Stimulated activated CD4-positive, alpha-beta T cell treated with anti-CD3 and anti-CD28 coated beads, Interleukin-15, amount 100 ng/mL, for 24 hours (primary cell): ENCODE results near the gene KDM1B.

Experiments used
- DNase-seq: peaks from one replicate; pipeline ENCODE4 v3.0.0-alpha.2; 2020

The KDM1B gene

DNA sequence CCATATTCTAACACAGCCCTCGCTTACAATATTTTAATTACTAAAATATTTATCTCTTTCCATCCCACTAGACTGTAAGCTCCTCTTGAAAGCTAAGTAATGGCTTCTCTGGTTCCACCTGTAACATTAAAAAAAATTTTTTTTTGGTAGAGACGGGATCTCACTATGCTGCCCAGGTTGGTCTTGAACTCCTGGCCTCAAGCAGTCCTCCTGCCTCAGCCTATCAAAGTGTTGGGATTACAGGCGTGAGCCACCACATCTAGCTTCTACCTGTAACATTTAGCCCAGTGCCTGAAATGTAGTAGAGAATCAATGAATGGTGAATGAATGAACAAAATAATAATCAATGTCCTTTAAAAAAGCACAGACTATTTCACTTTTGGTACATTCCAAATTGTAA, 80.3 kb downstream of the KDM1B start:
- no peak for DNase-seq

DNA sequence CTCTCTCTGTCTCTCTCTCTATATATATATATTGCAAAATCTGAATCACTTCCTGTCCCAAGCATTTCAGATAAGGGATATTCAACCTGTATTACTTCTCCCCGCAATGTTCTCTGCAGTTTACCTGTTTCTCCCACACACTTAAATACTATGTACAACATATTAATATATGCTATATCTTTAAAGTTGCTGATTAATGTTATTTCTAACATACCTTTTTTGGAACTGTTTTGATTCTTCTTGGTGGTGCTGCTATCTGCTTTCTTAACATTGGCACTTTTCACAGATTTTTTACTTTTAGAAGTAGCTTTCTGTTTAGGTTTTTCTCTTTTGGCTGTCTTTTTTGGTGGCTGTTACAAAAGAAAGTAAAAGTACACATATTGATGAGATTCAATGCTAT, 81.9 kb downstream of the KDM1B start:
- no peak for DNase-seq

DNA sequence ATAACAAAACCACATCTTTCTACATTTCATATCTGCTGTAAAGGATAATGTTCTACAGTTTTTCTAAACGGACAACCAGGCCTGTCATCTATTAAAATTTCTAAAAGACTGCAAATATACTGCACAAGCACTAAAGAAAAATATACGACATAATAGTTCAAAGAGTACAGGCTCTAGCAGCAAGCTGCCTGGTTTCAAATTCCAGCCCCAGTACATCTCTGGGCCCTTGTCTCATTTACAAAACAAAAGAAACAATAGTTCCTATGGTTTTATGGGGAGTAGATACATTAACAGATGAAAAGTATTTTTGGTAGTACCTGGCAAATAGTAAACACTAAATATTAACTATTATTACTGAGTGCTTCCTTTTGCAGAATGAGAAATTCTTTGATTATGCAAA, 85.0 kb downstream of the KDM1B start:
- DNase-seq = no peak

DNA sequence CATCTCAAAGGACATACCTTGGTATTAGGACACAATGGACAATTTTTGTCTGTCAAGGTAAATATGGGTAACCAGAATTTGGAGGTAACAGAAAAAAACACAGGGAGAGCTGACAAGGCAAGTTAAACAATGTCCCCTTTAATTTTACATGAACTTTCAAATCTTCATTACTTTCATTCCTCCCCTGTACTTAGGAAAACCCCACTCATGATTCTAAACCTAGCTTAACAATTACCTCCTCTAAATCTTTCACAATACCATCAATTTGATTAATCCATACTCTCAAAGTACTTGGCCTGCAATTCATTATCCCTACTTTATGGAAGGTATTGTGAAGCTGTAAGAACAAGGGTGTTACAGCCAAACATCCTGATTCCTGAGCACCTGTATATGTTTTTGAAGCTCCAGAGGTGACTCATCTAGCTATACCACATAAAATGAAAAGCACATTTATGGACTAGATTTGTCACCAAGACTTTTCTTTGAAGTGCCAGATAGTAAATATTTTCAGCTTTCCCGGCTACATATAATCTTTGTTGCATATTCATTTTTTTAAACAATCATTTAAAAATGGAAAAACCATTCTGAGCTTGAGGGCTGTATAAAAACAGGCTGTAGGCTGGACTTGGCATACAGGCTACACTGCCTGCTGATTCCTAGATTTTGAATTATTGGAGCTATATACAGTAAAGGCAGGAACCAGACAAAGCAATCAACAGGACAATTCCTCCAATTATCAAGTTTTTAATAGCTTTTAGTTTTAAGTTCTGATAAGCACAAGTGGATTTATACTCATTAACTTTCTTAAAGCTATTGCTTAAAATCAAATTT, 86.2 kb downstream of the KDM1B start:
- DNase-seq = no peak

DNA sequence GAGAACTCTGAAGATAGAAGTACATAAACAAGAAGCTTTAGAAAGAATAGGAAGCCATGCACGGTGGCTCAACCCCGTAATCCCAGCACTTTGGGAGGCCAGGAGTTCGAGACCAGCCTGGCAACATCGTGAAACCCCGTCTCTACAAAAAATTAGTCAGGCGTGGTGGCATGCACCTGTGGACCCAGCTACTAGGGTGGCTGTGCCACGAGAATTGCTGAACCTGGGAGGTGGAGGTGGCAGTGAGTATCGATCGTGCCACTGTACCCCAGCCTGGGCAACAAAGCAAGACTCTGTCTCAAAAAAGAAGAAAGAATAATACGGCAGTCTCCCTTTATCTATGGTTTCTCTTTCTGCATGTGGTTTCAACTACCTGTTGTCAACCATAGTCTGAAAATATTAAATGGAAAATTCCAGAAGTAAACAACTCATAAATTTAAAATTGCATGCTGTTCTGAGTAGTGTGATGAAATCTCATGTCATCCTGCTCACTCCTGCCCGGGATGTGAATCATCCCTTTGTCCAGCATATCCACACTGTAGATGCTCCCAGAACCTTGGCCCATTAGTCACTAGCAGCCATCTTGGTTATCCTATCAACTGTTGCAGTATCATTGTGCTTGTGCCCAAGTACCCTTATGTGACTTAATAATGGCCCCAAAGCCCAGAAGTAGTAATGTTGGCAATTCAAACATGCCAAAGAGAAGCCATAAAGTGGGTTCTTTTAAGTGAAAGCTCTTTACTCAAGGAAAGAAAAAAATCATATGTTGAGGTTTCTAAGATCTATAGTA, 87.0 kb downstream of the KDM1B start:
- DNase-seq = no peak

DNA sequence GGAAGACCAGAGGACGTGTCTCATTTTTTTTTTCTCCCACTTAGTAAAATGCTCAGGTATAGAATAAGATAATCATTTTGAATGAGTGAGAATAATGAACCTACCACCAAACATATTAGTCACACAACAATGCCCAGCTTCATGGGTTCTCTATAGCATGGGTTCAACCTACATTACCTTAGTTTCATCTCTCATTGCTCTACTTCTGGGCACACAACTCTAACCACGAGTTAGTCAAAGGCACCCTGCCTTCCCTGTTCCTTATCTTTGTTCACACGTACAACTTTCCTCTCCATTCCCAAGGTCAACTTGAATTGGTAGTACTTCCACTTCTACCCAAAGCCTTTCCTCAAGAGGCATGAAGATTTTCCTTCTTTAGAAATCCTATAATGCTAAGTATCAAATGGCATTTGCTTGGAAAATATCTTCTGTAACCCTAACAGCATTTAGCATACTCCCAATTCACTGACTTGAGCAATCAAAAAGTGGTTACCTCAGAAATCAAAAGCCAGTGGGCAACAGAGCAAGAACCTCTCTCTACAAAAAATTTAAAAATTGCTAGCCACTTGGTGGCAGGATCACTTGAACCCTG, 88.2 kb downstream of the KDM1B start:
- DNase-seq = no peak

DNA sequence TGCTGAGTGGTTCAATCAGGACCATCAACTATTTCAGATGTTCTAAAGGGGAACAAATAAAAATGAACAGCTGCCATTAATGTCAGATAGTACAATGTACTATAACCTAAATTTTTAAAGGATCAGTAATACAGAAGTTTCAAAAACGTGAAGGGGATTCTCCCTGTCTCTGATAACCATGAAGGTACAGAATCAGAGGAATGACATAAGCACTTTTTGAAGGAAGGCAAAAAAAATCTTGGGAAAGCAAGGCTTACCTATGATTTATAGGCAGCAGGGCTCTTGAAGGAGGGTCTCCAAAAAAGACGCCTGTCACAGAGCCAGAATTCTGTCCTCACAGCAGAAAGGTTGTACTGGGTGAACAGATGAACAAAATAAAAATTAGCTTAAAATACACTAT, 89.0 kb downstream of the KDM1B start:
- no peak for DNase-seq

DNA sequence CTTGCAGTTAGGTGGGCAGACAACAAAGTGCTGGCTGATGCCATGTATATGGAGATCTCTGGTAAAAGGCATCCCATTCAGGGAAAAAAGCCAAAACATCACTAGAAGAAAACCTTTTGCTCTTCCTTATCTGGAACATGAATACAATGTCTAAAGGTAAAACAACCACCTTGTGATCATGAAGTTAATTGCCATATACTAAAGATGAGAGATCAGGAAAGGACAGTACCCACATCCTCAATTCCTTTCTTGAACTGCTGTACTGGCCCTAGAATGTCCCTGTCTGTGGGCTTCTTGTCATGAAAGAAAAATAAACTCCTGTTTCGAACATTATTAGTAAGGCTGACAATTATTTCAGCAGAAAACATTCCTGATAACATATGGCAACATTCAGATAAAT, 89.9 kb downstream of the KDM1B start:
- no peak for DNase-seq

DNA sequence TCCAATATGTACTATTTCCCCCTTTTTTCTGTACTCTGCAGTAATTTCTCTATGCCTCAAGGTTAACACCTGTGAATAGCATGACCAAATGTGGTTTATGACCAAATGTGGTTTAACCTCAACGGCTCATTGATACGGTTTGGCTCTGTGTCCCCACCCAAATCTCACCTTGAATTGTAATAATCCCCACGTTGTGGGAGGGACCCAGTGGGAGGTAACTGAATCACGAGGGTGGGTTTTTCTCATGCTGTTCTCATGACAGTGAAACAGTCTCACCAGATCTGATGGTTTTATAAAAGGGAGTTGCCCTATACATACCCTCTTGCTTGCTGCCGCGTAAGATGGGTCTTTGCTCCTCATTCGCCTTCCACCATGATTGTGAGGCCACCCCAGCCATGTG, 90.4 kb downstream of the KDM1B start:
- DNase-seq = peak; percentile 48

DNA sequence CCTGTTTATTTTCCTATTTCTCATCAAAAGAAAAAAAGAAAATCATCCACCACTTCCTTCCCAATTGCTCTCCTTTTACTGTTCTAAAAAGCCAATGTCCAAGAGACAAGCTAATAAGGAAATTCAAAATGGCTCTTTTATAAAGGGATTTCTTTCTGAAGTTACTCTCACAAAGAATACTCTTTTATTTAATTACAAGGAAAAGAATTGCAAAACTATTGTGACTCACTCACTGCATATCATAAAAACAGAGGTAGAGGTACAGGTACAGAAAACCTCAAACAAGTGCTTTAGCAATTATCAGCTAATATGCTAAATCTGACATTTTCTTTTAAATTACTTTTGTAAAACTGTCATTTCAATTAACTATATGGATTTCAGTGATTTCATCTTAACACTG, 91.0 kb downstream of the KDM1B start:
- DNase-seq = no peak

DNA sequence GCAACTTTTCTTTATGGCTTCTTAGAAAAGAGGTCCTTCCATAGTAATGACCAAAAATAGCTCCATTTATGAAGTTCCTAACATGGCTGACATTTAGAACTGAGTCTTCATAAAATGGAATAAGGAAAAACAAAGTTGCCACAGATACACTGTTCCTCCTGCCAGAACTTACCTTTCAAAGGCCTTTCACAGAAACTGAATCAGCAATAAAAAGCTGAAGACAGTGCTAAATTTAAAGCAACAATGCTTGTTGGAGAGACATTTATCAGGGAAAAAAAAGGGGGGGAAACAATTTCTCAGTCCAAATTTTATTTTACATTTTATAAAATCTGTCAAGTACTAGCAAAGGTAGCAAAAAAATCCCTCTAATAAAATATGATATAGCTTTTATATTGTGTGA, 91.8 kb downstream of the KDM1B start:
- no peak for DNase-seq

DNA sequence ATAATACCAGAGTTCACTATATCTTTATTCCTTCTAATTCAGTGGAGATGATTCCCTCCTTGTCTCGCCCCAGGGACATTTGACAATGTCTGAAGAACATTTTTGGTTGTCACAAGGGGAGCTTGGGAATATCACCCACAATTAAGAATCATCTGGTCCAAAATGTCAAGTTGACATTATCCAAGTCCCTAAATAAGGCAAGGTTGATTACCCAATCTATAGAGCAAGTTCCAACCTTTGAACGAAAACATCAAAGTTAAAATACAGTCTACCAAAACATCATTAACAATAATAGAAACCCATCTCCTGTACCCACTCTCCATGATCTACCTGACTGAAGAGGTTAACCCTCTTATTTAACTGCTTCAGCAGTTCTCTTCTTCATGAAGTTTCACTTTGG, 93.5 kb downstream of the KDM1B start:
- DNase-seq = no peak

DNA sequence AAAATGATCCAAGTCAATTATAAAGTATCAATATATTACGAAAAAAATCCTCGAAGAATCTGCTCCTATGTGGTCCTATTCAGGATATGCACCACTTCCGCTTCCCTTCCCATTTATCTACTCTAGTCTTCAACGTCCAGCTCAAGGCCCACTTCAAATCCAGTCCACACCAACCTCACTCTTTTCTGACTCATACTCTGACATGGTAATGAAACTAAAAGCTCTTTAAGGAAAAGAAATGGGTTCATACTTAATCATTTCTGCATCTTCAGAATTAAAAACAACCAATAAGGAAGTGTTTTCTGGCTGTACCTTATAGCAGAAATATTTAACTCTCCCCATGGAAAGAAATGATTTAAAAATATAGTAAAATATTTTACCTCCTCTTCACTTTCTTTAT, 94.0 kb downstream of the KDM1B start:
- DNase-seq = no peak

DNA sequence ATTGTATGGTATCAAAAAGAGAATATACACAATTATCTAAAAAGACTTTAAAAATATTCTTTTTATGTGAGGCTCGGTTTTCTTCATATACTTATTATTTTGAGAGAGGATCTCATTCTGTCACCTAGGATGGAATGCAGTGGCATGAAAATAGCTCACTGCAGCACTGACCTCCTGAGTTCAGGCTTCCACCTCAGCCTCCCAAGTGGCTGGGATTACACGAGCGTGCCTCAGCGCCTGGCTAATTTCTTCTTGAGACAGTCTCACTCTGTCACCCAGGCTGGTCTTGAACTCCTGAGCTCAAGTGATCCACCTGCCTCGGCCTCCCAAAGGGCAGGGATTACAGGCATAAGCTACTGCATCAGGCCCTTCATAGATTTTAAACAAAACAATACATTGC, 98.4 kb downstream of the KDM1B start:
- no peak for DNase-seq

DNA sequence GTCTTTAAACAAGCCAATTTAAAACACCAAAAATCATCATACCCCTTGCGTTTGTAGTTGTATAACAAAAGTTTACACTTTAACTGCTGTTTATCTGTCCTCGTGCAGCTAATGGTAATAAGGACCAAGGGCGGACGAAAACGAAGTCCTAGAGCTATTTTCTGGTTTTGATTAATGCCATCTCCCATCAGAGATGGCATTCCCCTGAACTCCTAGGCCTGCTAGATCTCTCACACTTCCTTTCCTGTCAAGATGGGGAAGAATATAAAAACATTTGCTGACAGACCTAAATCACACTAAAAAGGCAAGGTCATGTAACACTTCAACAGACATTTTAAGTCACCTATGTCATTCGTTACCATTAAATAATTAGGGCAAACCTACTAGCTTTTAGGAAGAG, 99.6 kb downstream of the KDM1B start:
- DNase-seq = no peak

DNA sequence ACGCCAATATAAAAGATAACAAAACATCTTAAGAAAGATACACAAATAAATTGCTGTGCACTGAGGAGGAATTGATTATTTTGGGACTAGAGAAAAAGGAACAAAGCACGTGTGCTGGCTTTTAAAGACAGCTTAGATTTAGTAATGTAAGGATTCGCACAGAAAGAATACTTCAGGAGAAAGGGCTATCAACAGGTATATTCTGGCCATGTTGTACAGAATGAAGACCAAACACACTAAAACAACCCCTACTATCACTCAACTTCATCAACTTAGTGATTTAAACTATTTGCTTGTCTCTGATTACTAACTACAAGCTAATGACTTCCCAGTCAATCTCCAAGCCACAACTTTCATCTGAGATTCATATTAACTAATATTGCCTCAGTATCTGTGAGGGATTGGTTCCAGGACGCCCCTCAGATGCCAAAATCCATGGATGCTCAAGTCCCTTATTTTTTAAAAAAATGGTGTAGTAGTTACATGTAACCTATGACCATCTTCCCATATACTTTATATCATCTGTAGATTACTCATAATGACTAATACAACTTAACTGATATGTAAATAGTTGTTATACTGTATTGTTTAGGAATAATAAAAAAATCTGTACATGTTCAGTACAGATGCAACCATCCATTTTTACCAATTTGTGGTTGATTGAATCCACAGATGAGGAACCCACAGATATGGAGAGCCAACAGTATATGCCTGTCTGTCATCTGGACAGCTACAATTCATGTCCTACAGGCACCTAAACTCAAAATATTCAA, 104.6 kb downstream of the KDM1B start:
- no peak for DNase-seq

DNA sequence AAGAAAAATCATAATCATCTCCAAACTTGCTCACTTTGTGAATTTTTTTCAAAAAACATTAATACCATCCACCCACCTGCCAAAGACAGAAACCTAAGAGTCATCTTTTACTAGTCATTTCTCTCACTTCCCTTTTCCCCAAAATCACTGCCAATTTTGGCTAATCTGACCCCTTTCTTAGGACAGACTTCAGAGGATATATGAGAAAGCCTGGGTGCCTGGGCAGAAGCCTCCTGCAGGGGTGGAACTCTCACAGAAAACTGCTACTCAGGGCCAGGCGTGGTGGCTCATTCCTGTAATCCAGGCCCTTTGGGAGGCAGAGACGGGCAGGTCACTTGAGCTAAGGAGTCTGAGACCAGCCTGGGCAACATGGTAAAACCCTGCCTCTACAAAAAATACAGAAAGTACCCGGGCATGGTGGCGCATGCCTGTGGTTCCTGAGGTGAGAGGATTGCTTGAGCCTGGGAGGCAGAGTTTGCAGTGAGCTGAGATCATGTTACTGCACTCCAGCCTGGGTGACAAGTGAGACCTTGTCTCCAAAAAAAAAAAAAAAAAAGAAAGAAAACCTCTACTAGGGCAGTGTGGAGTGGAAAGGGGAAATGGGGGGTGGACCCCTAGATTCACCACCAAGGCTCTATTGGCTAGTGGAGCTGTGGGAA, 105.4 kb downstream of the KDM1B start:
- peak; percentile 48 for DNase-seq

DNA sequence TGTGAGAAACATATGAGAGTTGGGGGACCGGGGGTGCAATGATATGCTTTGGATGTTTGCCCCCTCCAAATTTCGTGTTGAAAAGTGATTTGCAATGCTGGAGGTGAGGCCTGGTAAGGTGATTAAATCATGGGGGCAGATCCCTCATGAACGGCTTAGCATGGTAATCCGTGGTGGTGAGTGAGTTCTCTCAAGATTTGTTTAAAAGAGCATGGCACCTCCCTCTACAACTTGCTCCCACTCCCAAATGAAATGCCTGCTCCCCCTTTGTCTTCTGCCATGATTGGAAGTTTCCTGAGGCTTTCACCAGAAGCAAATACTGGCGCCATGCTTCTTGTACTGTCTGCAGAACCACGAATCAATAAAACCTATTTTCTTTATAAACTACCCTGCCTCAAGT, 106.7 kb downstream of the KDM1B start:
- no peak for DNase-seq

DNA sequence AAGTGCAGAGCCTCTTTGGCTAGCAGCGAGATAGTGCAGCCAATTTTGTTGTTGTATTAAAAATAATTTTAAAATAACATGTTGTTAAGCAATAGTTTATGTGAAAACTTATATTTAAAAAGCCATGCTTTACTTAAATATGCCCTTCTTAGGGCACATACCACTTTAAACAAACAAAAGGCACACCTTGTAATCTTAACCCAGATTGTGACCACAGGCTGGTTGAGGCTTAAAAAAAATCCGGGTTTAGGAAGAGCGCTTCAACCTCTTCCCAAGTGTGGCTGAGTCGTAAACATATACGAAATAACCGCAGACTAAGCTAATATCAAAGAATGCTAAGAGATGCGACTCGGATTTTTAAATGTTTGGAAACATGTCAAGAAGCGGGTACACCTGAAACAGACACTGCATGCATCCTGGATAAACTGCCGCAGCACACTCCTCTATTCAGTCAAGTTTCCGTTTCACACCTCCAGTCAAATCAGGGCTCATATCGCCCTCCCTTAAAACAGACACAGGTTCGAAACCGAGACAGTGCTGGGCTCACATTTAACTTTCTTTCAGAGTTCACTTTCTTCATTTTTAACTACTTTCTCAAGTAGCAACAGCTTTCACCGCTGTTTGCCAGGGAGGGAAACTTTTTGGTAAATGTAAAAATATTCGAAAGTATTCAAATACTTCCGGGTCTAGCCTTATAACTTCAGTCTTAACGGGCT, 107.6 kb downstream of the KDM1B start:
- DNase-seq = peak; percentile 63

DNA sequence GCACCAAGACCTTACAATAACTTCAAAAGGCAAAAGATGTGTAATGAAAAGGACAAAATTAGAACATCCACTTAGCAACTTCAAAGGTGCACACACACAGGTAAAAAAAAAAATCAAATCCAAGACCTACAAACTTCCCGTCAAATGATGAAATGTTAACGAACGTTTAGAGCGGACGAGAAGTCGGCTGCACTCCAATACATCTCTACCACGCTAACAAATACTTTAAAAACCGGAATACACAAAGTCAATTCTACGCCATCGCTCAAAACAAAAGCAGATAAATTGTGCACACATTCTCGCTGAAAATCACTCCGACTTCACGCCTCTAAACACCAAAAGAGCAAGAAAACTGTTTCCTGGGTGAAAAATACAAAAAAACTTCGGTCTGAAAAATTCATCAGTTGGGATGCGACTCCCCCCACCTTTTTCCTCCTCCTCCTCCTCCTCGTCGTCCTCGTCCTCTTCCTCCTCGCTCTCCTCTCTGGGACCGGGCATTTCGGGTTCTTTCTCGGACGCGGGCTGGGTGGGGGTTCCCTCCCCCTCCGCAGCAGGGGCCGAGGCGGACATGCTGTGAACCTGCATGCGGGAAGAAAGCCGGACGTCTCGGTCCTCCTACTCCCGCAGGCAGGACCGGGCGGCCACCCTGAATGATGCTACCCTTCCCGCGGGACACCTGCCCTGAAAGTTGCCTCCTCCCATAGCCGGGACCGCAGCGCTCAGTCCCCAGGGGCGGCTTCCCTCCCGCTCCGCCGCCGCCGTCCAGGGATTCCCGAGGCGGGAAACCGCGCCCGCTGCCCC, 108.4 kb downstream of the KDM1B start:
- DNase-seq = peak; percentile 50
